Measurements from ENCODE around the gene RHOT1. TPM values are rescaled to one million over a fixed set of nuclear protein-coding genes. Genes with fewer than 3 reads are reported as not detected.
"Not testable (repeated sequence)": the region's sequence is repeated elsewhere in the genome, so short reads cannot be mapped to it uniquely, and the experiment has no call there.

The RHOT1 gene
- polyA plus RNA-seq, 1 donor = 37.9 TPM

DNA sequence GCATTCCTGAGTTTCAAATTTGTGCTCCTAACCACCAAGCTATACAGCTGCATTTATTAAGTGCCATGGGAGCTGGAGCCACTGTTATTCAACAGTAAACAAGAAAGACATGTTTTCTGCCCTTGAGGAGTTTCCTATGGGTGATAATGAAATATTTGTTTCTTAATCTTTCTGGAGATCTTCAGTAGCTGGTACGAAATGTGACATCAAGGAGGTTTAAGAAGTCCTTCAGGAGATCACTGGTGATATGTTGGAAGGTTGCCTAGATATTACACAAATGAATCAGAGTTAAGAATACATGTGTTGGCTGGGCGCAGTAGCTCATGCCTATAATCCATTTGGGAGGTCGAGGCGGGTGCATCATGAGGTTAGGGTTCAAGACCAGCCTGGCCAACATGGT is 14.9 kb downstream of the RHOT1 start:
- no CpG with 5 or more reads among the region's 4 CpGs for WGBS (ENCODE audit: insufficient coverage, low lambda C conversion rate)
- H3K27ac ChIP-seq (ENCODE audit: low read length) = no peak overlapping the region
- H3K27me3 ChIP-seq (ENCODE audit: control insufficient read depth, insufficient read depth, low read length) = no peaks in the 10 kb centered on the region
- DNase-seq = no peak
- H3K9me3 ChIP-seq (ENCODE audit: control insufficient read depth, low read depth, low read length) = no peaks in the 10 kb centered on the region
- H3K36me3 ChIP-seq (ENCODE audit: control insufficient read depth, insufficient read depth, low read length) = peaks cover 47% of the 10 kb centered on the region
- peaks cover 12% of the 10 kb centered on the region for H3K4me1 ChIP-seq (ENCODE audit: control insufficient read depth, insufficient read depth, low read length)
- no peak overlapping the region for H3K4me3 ChIP-seq (ENCODE audit: low read length)

DNA sequence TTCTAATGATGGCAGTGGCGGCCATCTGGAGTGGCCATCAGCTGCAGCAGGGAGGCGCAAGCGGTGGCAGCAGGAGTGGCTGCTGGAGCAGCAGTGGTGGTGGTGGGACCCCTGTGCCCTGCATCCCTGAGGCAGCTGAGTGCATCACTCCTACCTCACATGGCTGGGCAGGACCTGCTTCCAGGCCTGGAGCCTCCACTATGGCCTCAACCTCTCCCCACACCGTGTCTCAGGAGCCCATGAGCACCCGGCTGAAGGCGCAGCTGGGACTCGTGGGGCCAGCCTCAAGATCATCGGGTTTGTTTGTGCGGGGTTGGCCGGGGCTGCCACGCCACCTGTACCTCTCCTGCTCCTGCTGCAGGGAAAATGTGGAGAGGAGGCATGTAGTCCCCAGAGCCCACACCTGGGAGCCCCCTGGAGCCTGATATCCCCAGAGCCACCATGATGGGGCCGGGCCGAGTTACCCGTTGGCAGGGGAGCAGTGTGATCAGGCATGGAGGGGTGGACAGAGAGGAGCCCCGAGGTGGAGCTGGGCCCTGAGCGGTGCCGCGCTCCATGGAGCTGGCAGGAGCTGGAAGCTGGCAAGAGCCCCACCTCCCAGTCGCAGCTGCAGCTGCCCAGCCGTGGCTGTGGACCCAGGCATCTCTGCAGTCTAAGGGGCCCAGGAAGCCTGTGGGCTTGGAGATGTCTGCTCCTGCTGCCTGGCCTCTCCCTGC is 16.7 kb downstream of the RHOT1 start:
- no CpG with 5 or more reads among the region's 20 CpGs for WGBS (ENCODE audit: insufficient coverage, low lambda C conversion rate)
- Histone ChIP-seq H3K4me1 (ENCODE audit: control insufficient read depth, insufficient read depth, low read length) (no peaks in the 10 kb centered on the region), H3K27me3 (ENCODE audit: control insufficient read depth, insufficient read depth, low read length) (no peaks in the 10 kb centered on the region), H3K4me3 (ENCODE audit: low read length) (no peak overlapping the region), H3K27ac (ENCODE audit: low read length) (no peak overlapping the region), H3K9me3 (ENCODE audit: control insufficient read depth, low read depth, low read length) (peaks cover 5% of the 10 kb centered on the region), H3K36me3 (ENCODE audit: control insufficient read depth, insufficient read depth, low read length) (peaks cover 37% of the 10 kb centered on the region)
- no peak for DNase-seq

DNA sequence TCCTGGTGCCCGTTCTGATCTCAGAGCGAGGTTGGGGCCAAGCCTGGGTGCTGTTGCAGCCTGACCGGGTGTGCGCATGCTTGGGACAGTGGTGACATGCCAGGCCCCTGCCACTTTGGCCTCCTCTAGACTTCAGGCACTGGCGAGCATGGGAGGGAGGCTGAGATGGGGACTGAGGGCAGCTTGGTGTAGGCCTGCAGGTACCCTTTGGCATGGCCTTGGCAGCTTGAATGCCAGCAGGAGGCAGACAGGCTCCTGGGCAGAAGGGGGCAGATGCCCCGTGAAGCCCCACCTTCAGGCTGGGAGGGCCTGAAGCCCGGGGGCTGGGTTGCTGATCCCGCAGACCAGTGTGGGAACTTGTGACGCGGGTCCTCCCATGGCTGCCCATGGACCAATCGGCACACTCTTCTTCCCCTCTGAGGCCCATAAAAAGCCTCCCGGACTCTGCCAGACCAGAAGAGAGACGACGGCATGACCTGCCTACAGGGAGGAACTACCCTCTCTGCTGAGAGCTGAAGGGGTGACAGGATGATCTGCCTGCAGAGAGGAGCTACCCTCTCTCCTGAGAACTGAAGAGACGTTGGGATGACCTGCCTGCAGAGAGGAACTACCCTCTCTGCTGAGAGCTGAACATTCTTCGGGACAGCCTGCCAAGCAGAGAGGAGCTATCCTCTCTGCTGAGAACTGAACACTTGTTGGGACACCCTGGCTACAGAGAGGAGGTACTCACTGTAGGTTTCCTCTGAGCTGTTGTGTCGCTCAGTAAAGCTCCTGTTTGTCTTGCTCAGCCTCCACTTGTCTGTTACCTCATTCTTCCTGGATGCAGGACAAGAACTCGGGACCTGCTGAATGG is 17.5 kb downstream of the RHOT1 start:
- 100% methylated on average over 1 of the region's 18 CpGs for WGBS (ENCODE audit: insufficient coverage, low lambda C conversion rate)
- H3K4me3 ChIP-seq (ENCODE audit: low read length) = no peak overlapping the region
- no peak overlapping the region for H3K27ac ChIP-seq (ENCODE audit: low read length)
- DNase-seq = no peak
- no peaks in the 10 kb centered on the region for H3K4me1 ChIP-seq (ENCODE audit: control insufficient read depth, insufficient read depth, low read length)
- H3K36me3 ChIP-seq (ENCODE audit: control insufficient read depth, insufficient read depth, low read length) = peaks cover 34% of the 10 kb centered on the region
- H3K9me3 ChIP-seq (ENCODE audit: control insufficient read depth, low read depth, low read length) = peaks cover 9% of the 10 kb centered on the region
- no peaks in the 10 kb centered on the region for H3K27me3 ChIP-seq (ENCODE audit: control insufficient read depth, insufficient read depth, low read length)

DNA sequence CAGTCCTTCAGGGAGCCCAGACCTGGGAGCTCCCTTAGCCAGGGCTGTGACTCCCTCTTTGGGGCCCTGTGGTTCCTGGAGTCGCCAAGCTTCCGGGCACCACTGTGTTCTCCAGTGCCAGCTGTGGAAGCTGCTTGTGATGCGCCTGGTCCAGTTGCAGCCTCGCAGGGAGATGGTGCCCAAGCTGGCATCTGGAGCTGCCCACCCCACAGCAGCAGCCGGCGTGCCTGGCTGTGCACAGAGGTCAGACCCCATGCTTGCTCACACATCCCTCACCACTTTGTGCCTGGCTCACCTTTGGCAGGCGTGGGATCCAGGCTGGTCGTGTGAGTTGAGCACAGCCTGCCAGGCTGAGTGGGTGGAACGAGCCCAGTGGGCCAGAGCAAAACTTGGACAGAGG is 18.2 kb downstream of the RHOT1 start:
- no CpG with 5 or more reads among the region's 9 CpGs for WGBS (ENCODE audit: insufficient coverage, low lambda C conversion rate)
- peaks cover 9% of the 10 kb centered on the region for H3K9me3 ChIP-seq (ENCODE audit: control insufficient read depth, low read depth, low read length)
- H3K27ac ChIP-seq (ENCODE audit: low read length) = no peak overlapping the region
- H3K36me3 ChIP-seq (ENCODE audit: control insufficient read depth, insufficient read depth, low read length) = peaks cover 31% of the 10 kb centered on the region
- no peak overlapping the region for H3K4me3 ChIP-seq (ENCODE audit: low read length)
- no peaks in the 10 kb centered on the region for H3K4me1 ChIP-seq (ENCODE audit: control insufficient read depth, insufficient read depth, low read length)
- DNase-seq = no peak
- H3K27me3 ChIP-seq (ENCODE audit: control insufficient read depth, insufficient read depth, low read length) = no peaks in the 10 kb centered on the region

DNA sequence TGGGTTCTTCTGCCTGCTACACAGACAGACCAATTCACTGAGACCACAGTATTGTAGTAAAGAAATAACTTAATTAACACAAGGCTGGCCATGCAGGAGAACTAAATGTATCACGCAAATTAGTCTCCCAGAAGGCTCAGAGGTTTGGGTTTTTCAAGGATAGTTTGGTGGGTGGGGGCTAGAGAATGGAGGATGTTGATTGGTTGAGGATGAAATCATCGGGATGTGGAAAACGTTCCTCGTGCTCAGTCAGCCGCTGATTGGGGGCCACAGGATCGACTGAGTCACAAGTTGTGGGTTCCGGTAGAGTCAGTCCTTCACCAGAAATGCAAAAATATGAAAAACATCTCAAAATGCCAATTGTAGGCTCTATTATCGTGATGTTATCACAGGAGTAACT is 18.7 kb downstream of the RHOT1 start:
- Histone ChIP-seq H3K4me3 (ENCODE audit: low read length) (no peak overlapping the region), H3K27me3 (ENCODE audit: control insufficient read depth, insufficient read depth, low read length) (no peaks in the 10 kb centered on the region), H3K27ac (ENCODE audit: low read length) (no peak overlapping the region), H3K36me3 (ENCODE audit: control insufficient read depth, insufficient read depth, low read length) (peaks cover 26% of the 10 kb centered on the region), H3K9me3 (ENCODE audit: control insufficient read depth, low read depth, low read length) (peaks cover 12% of the 10 kb centered on the region), H3K4me1 (ENCODE audit: control insufficient read depth, insufficient read depth, low read length) (no peaks in the 10 kb centered on the region)
- no peak for DNase-seq
- WGBS (ENCODE audit: insufficient coverage, low lambda C conversion rate) = no CpG with 5 or more reads among the region's 8 CpGs

DNA sequence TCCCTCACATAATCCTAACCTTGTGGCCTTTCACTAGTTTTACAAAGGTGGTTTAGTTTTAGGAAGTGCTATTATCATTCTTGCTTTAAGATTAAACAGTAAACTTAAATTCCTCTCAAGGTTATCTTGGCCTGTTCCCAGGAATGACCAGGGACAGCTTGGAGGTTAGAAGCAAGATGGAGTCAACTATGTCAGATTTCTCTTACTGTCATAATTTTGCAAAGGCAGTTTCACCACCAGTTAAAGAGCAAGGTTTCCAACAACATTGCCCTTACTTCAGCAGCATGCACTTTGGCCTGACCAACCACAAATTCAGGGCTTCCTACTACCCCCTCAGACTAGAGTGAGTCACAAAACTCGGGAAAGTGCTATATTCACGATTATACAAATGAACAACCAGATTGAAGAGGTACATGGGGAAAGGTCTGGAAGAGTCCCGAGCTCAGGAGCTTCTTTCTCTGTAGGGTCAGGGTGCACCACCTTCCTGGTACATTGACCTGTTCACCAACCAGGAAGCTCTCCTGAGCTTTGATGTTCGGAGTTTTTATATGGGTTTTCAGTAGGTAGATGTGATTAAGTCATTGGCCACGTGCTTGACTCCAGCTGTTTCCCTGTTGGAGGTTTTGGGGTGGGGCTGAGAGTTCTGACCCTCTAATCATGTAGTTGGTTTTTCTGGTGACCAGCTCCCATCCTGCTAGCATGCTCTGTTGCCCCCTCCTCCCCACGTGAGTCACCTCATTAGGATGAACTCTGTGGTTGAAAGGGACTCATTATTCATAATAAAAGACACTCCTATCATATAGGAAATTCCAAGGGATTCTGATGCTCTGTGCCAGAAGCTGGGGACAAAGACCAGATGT is 19.4 kb downstream of the RHOT1 start:
- H3K9me3 ChIP-seq (ENCODE audit: control insufficient read depth, low read depth, low read length) = peaks cover 17% of the 10 kb centered on the region
- DNase-seq = no peak
- no CpG with 5 or more reads among the region's 6 CpGs for WGBS (ENCODE audit: insufficient coverage, low lambda C conversion rate)

DNA sequence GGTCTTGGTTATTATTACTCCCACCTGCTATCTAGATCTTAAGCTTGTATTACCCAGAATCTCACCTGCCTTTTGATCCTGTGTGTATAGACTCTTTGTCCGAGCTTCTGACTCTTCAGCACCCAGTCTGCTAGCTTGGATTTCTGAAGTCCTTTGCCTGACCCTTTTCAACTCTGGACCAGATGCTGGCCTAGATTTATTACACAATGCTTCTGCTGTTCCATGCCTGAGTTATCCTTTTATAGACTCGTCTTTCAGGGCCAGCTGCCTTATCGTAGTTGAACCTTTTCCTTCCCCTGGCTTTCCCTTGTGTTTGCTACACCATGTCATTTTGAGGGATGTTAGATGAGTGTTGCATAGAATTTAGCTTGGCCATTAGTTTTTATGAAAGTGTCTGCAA is 32.6 kb downstream of the RHOT1 start:
- H3K4me1 ChIP-seq (ENCODE audit: control insufficient read depth, insufficient read depth, low read length) = no peaks in the 10 kb centered on the region
- no peaks in the 10 kb centered on the region for H3K27me3 ChIP-seq (ENCODE audit: control insufficient read depth, insufficient read depth, low read length)
- no peak for DNase-seq
- peaks cover 22% of the 10 kb centered on the region for H3K9me3 ChIP-seq (ENCODE audit: control insufficient read depth, low read depth, low read length)
- no peak overlapping the region for H3K27ac ChIP-seq (ENCODE audit: low read length)
- WGBS (ENCODE audit: insufficient coverage, low lambda C conversion rate) = 94% methylated on average over 3 of the region's 3 CpGs
- H3K36me3 ChIP-seq (ENCODE audit: control insufficient read depth, insufficient read depth, low read length) = peaks cover 43% of the 10 kb centered on the region
- no peak overlapping the region for H3K4me3 ChIP-seq (ENCODE audit: low read length)

More for the DNA sequence above, 19.4 kb downstream of the RHOT1 start:
- H3K36me3 ChIP-seq (ENCODE audit: control insufficient read depth, insufficient read depth, low read length) = peaks cover 22% of the 10 kb centered on the region
- no peak overlapping the region for H3K4me3 ChIP-seq (ENCODE audit: low read length)
- no peaks in the 10 kb centered on the region for H3K27me3 ChIP-seq (ENCODE audit: control insufficient read depth, insufficient read depth, low read length)
- H3K27ac ChIP-seq (ENCODE audit: low read length) = no peak overlapping the region
- no peaks in the 10 kb centered on the region for H3K4me1 ChIP-seq (ENCODE audit: control insufficient read depth, insufficient read depth, low read length)

DNA sequence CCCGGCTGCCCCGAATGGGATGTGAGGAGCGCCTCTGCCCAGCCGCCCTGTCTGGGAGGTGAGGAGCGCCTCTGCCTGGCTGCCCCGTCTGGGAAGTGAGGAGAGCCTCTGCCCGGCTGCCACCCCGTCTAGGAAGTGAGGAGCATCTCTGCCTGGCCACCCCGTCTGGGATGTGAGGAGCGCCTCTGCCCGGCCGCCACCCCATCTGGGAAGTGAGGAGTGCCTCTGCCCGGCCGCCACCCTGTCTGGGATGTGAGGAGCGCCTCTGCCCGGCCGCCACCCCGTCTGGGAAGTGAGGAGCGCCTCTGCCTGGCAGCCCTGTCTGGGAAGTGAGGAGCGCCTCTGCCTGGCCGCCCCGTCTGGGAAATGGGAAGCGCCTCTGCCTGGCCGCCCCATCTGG is 36.4 kb downstream of the RHOT1 start:
- DNase-seq; H3K4me3 ChIP-seq (ENCODE audit: low read length); H3K27me3 ChIP-seq (ENCODE audit: control insufficient read depth, insufficient read depth, low read length); H3K27ac ChIP-seq (ENCODE audit: low read length); H3K4me1 ChIP-seq (ENCODE audit: control insufficient read depth, insufficient read depth, low read length): not testable (repeated sequence)
- no CpG with 5 or more reads among the region's 24 CpGs for WGBS (ENCODE audit: insufficient coverage, low lambda C conversion rate)
- Histone ChIP-seq H3K9me3 (ENCODE audit: control insufficient read depth, low read depth, low read length) (peaks cover 23% of the 10 kb centered on the region), H3K36me3 (ENCODE audit: control insufficient read depth, insufficient read depth, low read length) (peaks cover 49% of the 10 kb centered on the region)

DNA sequence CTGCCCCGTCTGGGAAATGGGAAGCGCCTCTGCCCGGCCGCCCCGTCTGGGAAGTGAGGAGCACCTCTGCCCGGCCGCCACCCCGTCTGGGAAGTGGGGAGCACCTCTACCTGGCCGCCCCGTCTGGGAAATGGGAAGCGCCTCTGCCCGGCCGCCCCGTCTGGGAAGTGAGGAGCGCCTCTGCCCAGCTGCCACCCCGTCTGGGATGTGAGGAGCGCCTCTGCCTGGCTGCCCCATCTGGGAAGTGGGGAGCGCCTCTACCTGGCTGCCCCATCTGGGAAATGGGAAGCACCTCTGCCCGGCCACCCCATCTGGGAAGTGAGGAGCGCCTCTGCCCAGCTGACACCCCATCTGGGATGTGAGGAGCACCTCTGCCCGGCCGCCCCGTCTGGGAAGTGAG is 36.8 kb downstream of the RHOT1 start:
- not testable (repeated sequence) for H3K4me1 ChIP-seq (ENCODE audit: control insufficient read depth, insufficient read depth, low read length); H3K27ac ChIP-seq (ENCODE audit: low read length); H3K27me3 ChIP-seq (ENCODE audit: control insufficient read depth, insufficient read depth, low read length); DNase-seq; H3K4me3 ChIP-seq (ENCODE audit: low read length)
- peaks cover 23% of the 10 kb centered on the region for H3K9me3 ChIP-seq (ENCODE audit: control insufficient read depth, low read depth, low read length)
- no CpG with 5 or more reads among the region's 23 CpGs for WGBS (ENCODE audit: insufficient coverage, low lambda C conversion rate)
- peaks cover 49% of the 10 kb centered on the region for H3K36me3 ChIP-seq (ENCODE audit: control insufficient read depth, insufficient read depth, low read length)

DNA sequence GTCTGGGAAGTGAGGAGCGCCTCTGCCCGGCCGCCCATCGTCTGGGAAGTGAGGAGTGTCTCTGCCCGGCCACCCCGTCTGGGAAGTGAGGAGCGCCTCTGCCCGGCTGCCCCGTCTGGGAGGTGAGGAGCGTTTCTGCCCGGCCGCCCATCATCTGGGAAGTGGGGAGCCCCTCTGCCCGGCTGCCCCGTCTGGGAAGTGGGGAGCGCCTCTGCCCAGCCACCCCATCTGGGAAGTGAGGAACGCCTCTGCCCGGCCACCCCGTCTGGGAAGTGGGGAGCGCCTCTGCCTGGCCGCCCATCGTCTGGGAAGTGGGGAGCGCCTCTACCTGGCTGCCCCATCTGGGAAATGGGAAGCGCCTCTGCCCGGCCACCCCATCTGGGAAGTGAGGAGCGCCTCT is 37.2 kb downstream of the RHOT1 start:
- H3K27ac ChIP-seq (ENCODE audit: low read length); DNase-seq; H3K27me3 ChIP-seq (ENCODE audit: control insufficient read depth, insufficient read depth, low read length); H3K4me3 ChIP-seq (ENCODE audit: low read length); H3K4me1 ChIP-seq (ENCODE audit: control insufficient read depth, insufficient read depth, low read length): not testable (repeated sequence)
- Histone ChIP-seq H3K9me3 (ENCODE audit: control insufficient read depth, low read depth, low read length) (peaks cover 23% of the 10 kb centered on the region), H3K36me3 (ENCODE audit: control insufficient read depth, insufficient read depth, low read length) (peaks cover 51% of the 10 kb centered on the region)
- no CpG with 5 or more reads among the region's 25 CpGs for WGBS (ENCODE audit: insufficient coverage, low lambda C conversion rate)
